Measurements from ENCODE around the gene PAM16. TPM values are rescaled to one million over a fixed set of nuclear protein-coding genes. Genes with fewer than 3 reads are reported as not detected.

The PAM16 gene
- total and polyA plus RNA-seq, 4 donors, result 14.0 to 70.5 (median 29.6) TPM

DNA sequence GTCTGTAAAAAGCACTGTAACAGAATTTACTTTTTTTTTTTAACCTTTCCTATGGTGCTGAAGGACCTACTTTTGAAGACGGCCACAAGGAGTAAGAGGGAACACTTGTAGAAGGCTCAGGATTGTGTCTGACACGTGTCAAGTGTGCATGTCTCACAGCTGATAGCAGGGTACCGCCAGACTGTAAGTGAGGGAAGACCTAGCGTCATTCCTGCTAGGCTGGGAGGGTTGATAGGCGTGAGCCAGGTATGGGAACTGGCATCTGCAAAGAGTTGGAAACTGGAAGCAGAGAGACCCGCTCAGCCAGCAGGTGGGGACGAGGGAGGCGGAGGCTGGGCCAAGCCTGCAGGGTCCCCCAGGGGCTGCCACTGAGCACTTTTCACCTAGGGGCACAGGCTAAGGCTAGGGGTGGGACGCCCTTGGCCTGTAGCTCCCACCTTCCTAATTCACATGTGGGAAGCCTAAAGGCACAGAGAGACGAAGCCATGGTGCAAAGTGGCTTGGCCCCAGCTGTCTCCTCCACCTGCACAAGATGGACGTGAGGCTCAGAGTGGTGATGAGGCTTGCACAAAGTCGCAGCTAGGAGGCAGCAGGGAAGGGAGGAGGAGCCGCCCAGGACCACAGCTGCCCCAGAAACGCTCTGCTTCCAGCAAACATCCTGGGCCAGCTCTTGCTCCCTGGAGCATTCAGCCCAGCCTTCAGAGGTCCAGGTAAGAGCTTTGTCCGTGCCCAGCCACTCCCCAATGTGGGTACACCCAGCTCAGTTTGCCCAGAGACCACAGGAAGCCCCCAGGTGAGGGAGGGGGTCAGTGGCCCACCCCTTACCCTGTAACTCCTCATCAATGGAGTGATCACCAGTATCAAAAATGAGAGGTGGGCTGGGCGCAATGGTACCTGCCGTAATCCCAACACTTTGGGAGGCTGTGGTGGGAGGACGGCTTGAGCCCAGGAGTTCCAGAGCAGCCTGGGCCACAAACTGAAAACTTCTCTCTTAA lies 39.4 kb upstream of the PAM16 start:
- WGBS, result 91% methylated on average over 18 of the region's 18 CpGs
- no peak overlapping the region for H3K9ac ChIP-seq (ENCODE audit: low read depth in 1 of 2, low read length in 2 of 2)
- no peak for DNase-seq (ENCODE audit: low spot score)

DNA sequence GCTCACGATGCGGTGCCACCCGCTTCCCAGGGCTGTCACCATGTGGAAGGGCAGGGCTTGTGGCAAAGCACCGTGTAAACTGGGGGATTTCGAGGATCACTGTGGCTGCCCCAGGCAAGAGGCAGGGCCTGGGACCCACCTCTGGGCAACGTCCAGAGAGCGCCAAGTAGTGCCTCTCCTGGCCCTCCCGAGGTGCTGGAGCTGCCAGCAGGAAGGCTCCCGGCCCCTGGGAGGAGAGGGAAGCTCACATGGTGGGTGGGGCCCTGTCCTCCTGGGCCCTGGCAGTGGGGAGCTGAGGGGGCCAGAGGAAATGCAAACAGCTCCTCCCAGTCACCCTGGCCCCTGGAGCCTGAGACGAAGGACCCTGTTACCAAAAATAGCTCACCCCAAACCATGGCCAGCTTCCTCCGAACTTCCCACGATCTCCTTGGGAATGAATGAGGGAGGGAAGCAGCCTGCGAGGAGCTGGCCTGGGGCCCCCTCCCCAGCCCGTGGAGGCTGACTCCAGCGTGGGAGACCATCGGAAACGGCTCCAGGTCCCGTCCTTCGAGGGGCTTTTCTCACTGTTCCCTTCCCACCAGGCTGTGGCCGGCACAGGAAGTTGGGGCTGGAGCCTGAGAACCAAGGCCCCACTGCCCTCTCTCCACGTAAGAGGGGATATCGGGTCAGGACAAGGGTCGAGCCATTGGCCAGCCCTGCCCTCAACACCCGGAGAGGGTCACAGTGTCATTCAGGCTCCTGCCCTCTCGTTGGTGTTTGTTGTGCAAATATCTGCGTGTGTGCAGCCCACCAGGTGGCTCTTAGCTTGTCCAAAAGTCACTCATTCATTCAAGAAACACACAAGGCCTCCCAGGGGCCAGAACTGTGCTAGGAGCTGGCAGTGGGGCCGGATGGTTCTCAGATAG lies 38.2 kb upstream of the PAM16 start:
- peaks cover 0 to 11% (median 0%) of the 10 kb centered on the region in 4 donors for H3K4me1 ChIP-seq (ENCODE audit: control insufficient read depth in 4 of 4, insufficient read depth in 4 of 4, low read length in 3 of 4)
- no peak for DNase-seq (ENCODE audit: low spot score)
- WGBS, result 71% methylated on average over 27 of the region's 27 CpGs
- TF ChIP-seq, protein P1, sequence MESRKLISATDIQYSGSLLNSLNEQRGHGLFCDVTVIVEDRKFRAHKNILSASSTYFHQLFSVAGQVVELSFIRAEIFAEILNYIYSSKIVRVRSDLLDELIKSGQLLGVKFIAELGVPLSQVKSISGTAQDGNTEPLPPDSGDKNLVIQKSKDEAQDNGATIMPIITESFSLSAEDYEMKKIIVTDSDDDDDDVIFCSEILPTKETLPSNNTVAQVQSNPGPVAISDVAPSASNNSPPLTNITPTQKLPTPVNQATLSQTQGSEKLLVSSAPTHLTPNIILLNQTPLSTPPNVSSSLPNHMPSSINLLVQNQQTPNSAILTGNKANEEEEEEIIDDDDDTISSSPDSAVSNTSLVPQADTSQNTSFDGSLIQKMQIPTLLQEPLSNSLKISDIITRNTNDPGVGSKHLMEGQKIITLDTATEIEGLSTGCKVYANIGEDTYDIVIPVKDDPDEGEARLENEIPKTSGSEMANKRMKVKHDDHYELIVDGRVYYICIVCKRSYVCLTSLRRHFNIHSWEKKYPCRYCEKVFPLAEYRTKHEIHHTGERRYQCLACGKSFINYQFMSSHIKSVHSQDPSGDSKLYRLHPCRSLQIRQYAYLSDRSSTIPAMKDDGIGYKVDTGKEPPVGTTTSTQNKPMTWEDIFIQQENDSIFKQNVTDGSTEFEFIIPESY (IDR thresholded peaks at IDR 0.05), result no peak
- peak; percentile 16 for TF ChIP-seq SP1 (IDR thresholded peaks at IDR 0.05)
- peak; percentile 92 for TF ChIP-seq NR2F2 (IDR thresholded peaks at IDR 0.05)
- peak overlapping the region in 1 of 2 donors; percentile 18 for H3K27ac ChIP-seq (ENCODE audit: low read depth in 1 of 2, low read length in 2 of 2)
- H3K4me3 ChIP-seq (ENCODE audit: low read depth in 1 of 3, low read length in 3 of 3), result no peak overlapping the region
- H3K27me3 ChIP-seq (ENCODE audit: control insufficient read depth in 4 of 4, insufficient read depth in 4 of 4, low read length in 3 of 4), result no peaks in the 10 kb centered on the region
- no peak overlapping the region for H3K9ac ChIP-seq (ENCODE audit: low read depth in 1 of 2, low read length in 2 of 2)
- H3K36me3 ChIP-seq (ENCODE audit: control insufficient read depth in 4 of 4, insufficient read depth in 3 of 4, low read depth in 1 of 4, low read length in 3 of 4), result peaks cover 0 to 3% (median 0%) of the 10 kb centered on the region in 4 donors
- no peaks in the 10 kb centered on the region for H3K9me3 ChIP-seq (ENCODE audit: control insufficient read depth in 4 of 4, low read length in 3 of 4)

More for the DNA sequence above, 39.4 kb upstream of the PAM16 start:
- peaks cover 0 to 11% (median 0%) of the 10 kb centered on the region in 4 donors for H3K4me1 ChIP-seq (ENCODE audit: control insufficient read depth in 4 of 4, insufficient read depth in 4 of 4, low read length in 3 of 4)
- no peaks in the 10 kb centered on the region for H3K9me3 ChIP-seq (ENCODE audit: control insufficient read depth in 4 of 4, low read length in 3 of 4)
- H3K36me3 ChIP-seq (ENCODE audit: control insufficient read depth in 4 of 4, insufficient read depth in 3 of 4, low read depth in 1 of 4, low read length in 3 of 4), result peaks cover 0 to 8% (median 2%) of the 10 kb centered on the region in 4 donors
- TF ChIP-seq RXRA (IDR thresholded peaks at IDR 0.05) (no peak), FOXA1 (IDR thresholded peaks at IDR 0.05) (no peak), HNF4A (conservative IDR thresholded peaks at IDR 0.05) (no peak)
- TF ChIP-seq, protein P1 (IDR thresholded peaks at IDR 0.05), result no peak
- TF ChIP-seq, protein P2, sequence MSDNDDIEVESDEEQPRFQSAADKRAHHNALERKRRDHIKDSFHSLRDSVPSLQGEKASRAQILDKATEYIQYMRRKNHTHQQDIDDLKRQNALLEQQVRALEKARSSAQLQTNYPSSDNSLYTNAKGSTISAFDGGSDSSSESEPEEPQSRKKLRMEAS (IDR thresholded peaks at IDR 0.05), result no peak
- no peak overlapping the region for H3K4me3 ChIP-seq (ENCODE audit: low read depth in 1 of 3, low read length in 3 of 3)
- no peaks in the 10 kb centered on the region for H3K27me3 ChIP-seq (ENCODE audit: control insufficient read depth in 4 of 4, insufficient read depth in 4 of 4, low read length in 3 of 4)
- H3K27ac ChIP-seq (ENCODE audit: low read depth in 1 of 2, low read length in 2 of 2), result no peak overlapping the region
